Skin epidermis (tissue), 12 donors: ENCODE measurements around the gene LDAF1.
"Not testable (repeated sequence)": the region's sequence is repeated elsewhere in the genome, so short reads cannot be mapped to it uniquely, and the experiment has no call there.

Experiments used
- H3K27ac ChIP-seq, 21 experiments: fragments of 200-600 bp; sonication (generic) in 11 of 21; one replicate each; pipeline ENCODE4 v1.5.0; 2020; ENCODE audit warnings: mild to moderate bottlenecking in 3 of 21, inconsistent platforms in 2 of 21, moderate library complexity in 2 of 21
- H3K4me3 ChIP-seq, 7 experiments: fragments of 200-600 bp; sonication (generic) in 2 of 7; one replicate each; pipeline ENCODE4 v1.5.0; 2020; ENCODE audit warnings: inconsistent platforms in 2 of 7, mild to moderate bottlenecking in 2 of 7, moderate library complexity in 1 of 7

The LDAF1 gene

GRCh38 chr16:21160276-21160675 is 1.8 kb downstream of the LDAF1 start:
- H3K4me3 ChIP-seq: peak overlapping the region in 4 of 7 experiments; percentile 65 to 92 (median 82)
- peak overlapping the region in 8 of 21 experiments; percentile 73 to 93 (median 87) for H3K27ac ChIP-seq

GRCh38 chr16:21161211-21161610 is 2.7 kb downstream of the LDAF1 start:
- Histone ChIP-seq H3K4me3 (no peak overlapping the region), H3K27ac (no peak overlapping the region)

- Histone ChIP-seq H3K4me3 (no peak overlapping the region), H3K27ac (peak overlapping the region in 3 of 21 experiments; percentile 16 to 44 (median 19))
Observed at GRCh38 chr16:21162661-21163151, 4.2 kb downstream of the LDAF1 start.

GRCh38 chr16:21163576-21163975 is 5.1 kb downstream of the LDAF1 start:
- H3K27ac ChIP-seq: peak overlapping the region in 4 of 21 experiments; percentile 5 to 44 (median 32)

GRCh38 chr16:21164521-21165168 is 6.2 kb downstream of the LDAF1 start:
- no peak overlapping the region for H3K4me3 ChIP-seq
- H3K27ac ChIP-seq: no peak overlapping the region

More at GRCh38 chr16:21163576-21163975, 5.1 kb downstream of the LDAF1 start:
- no peak overlapping the region for H3K4me3 ChIP-seq

- H3K27ac ChIP-seq: no peak overlapping the region
- H3K4me3 ChIP-seq: no peak overlapping the region
Observed at GRCh38 chr16:21166561-21166961, 8.1 kb downstream of the LDAF1 start.

- Histone ChIP-seq H3K4me3 (no peak overlapping the region), H3K27ac (no peak overlapping the region)
Observed at GRCh38 chr16:21167360-21167759, 8.9 kb downstream of the LDAF1 start.

- Histone ChIP-seq H3K4me3 (no peak overlapping the region), H3K27ac (no peak overlapping the region)
Observed at GRCh38 chr16:21167929-21168602, 9.6 kb downstream of the LDAF1 start.

- Histone ChIP-seq H3K27ac (peak overlapping the region in 1 of 21 experiments; percentile 22), H3K4me3 (no peak overlapping the region)
Observed at GRCh38 chr16:21169249-21169981, 10.9 kb downstream of the LDAF1 start.

GRCh38 chr16:21170116-21170515 is 11.6 kb downstream of the LDAF1 start:
- H3K27ac ChIP-seq: peak overlapping the region in 1 of 21 experiments; percentile 22
- H3K4me3 ChIP-seq: not testable (repeated sequence)

- H3K4me3 ChIP-seq: no peak overlapping the region
- no peak overlapping the region for H3K27ac ChIP-seq
Observed at GRCh38 chr16:21172650-21173049, 14.2 kb downstream of the LDAF1 start.

GRCh38 chr16:21175397-21175796 is 16.9 kb downstream of the LDAF1 start:
- Histone ChIP-seq H3K4me3 (no peak overlapping the region), H3K27ac (no peak overlapping the region)

- H3K27ac ChIP-seq: no peak overlapping the region
- no peak overlapping the region for H3K4me3 ChIP-seq
Observed at GRCh38 chr16:21179126-21179982, 20.9 kb downstream of the LDAF1 start.

GRCh38 chr16:21179983-21180365 is 21.5 kb downstream of the LDAF1 start:
- Histone ChIP-seq H3K4me3 (no peak overlapping the region), H3K27ac (no peak overlapping the region)

GRCh38 chr16:21183995-21184394 is 25.5 kb downstream of the LDAF1 start:
- no peak overlapping the region for H3K4me3 ChIP-seq
- H3K27ac ChIP-seq: no peak overlapping the region

- no peak overlapping the region for H3K4me3 ChIP-seq
- no peak overlapping the region for H3K27ac ChIP-seq
Observed at GRCh38 chr16:21184834-21185233, 26.4 kb downstream of the LDAF1 start.

- Histone ChIP-seq H3K4me3 (no peak overlapping the region), H3K27ac (no peak overlapping the region)
Observed at GRCh38 chr16:21185659-21186325, 27.3 kb downstream of the LDAF1 start.

- Histone ChIP-seq H3K27ac (no peak overlapping the region), H3K4me3 (no peak overlapping the region)
Observed at GRCh38 chr16:21186326-21186691, 27.8 kb downstream of the LDAF1 start.

GRCh38 chr16:21189311-21189710 is 30.8 kb downstream of the LDAF1 start:
- no peak overlapping the region for H3K4me3 ChIP-seq

More at GRCh38 chr16:21189311-21189710, 30.8 kb downstream of the LDAF1 start:
- H3K27ac ChIP-seq: no peak overlapping the region
